Hippocampal formation (tissue), 2 donors: ENCODE measurements around the gene MCU.
"Not testable (repeated sequence)": the region's sequence is repeated elsewhere in the genome, so short reads cannot be mapped to it uniquely, and the experiment has no call there.

Source experiments
- DNase-seq, 2 donors: peaks; one replicate each; lab custom pipeline; 2025; lab: John Stamatoyannopoulos, UW

Gene MCU

GRCh38 chr10:72731916-72732419 lies 40.0 kb downstream of the MCU start:
- no peak for DNase-seq

- DNase-seq: no peak
Observed at GRCh38 chr10:72732521-72732920, 40.6 kb downstream of the MCU start.

- DNase-seq: no peak
Observed at GRCh38 chr10:72733989-72734388, 42.0 kb downstream of the MCU start.

GRCh38 chr10:72735288-72735936 lies 43.5 kb downstream of the MCU start:
- DNase-seq: no peak

GRCh38 chr10:72736176-72736827 lies 44.4 kb downstream of the MCU start:
- no peak for DNase-seq

- no peak for DNase-seq
Observed at GRCh38 chr10:72736828-72737220, 44.9 kb downstream of the MCU start.

- not testable (repeated sequence) for DNase-seq
Observed at GRCh38 chr10:72737357-72737756, 45.4 kb downstream of the MCU start.

GRCh38 chr10:72738486-72738885 lies 46.5 kb downstream of the MCU start:
- DNase-seq: no peak

GRCh38 chr10:72740528-72740927 lies 48.6 kb downstream of the MCU start:
- DNase-seq: no peak

- DNase-seq: no peak
Observed at GRCh38 chr10:72742092-72742491, 50.1 kb downstream of the MCU start.

- no peak for DNase-seq
Observed at GRCh38 chr10:72742797-72743196, 50.9 kb downstream of the MCU start.

- no peak for DNase-seq
Observed at GRCh38 chr10:72744566-72744965, 52.6 kb downstream of the MCU start.

- no peak for DNase-seq
Observed at GRCh38 chr10:72746426-72747363, 54.8 kb downstream of the MCU start.

- no peak for DNase-seq
Observed at GRCh38 chr10:72747521-72747920, 55.6 kb downstream of the MCU start.

- DNase-seq: no peak
Observed at GRCh38 chr10:72753760-72754231, 61.9 kb downstream of the MCU start.

- DNase-seq: no peak
Observed at GRCh38 chr10:72754275-72755032, 62.5 kb downstream of the MCU start.

GRCh38 chr10:72756674-72757385 lies 64.9 kb downstream of the MCU start:
- no peak for DNase-seq

- no peak for DNase-seq
Observed at GRCh38 chr10:72757732-72758131, 65.8 kb downstream of the MCU start.

- not testable (repeated sequence) for DNase-seq
Observed at GRCh38 chr10:72758930-72759329, 67.0 kb downstream of the MCU start.

GRCh38 chr10:72759584-72759983 lies 67.6 kb downstream of the MCU start:
- no peak for DNase-seq

- DNase-seq: no peak
Observed at GRCh38 chr10:72761498-72761897, 69.6 kb downstream of the MCU start.
